Gastroesophageal sphincter (tissue), 3 donors: ENCODE measurements around the gene CLK3.

Experiments used
- CTCF ChIP-seq, 4 experiments: fragments of 200-600 bp in 2 of 4; fragments of 450-650 bp in 2 of 4; sonication (generic) in 1 of 4; IDR thresholded peaks; one replicate each; pipeline ENCODE4 v1.5.1; 2017 to 2019; ENCODE audit warnings: antibody characterized with exemption in 4 of 4, mild to moderate bottlenecking in 2 of 4, moderate library complexity in 2 of 4
- EP300 ChIP-seq: sonication (generic); formaldehyde crosslinking; IDR thresholded peaks from one replicate; pipeline ENCODE4 v1.6.1; 2017; ENCODE audit warnings: antibody characterized with exemption, mild to moderate bottlenecking
- POLR2A ChIP-seq, 2 donors: fragments of 450-650 bp; IDR thresholded peaks; one replicate each; pipeline ENCODE4 v1.6.1; 2017; ENCODE audit warnings: antibody characterized with exemption in 2 of 2, mild to moderate bottlenecking in 2 of 2, moderate library complexity in 1 of 2
- POLR2AphosphoS5 ChIP-seq: sonication (generic); formaldehyde crosslinking; IDR thresholded peaks from one replicate; pipeline ENCODE4 v1.6.1; 2017; ENCODE audit warnings: antibody characterized with exemption

- TF ChIP-seq CTCF (IDR thresholded peaks at IDR 0.05) (no peak), POLR2A (IDR thresholded peaks at IDR 0.05) (no peak), EP300 (no peak), POLR2AphosphoS5 (no peak)
Measured at GRCh38 chr15:74605795-74606150, 9.9 kb upstream of the CLK3 start.
